ENCODE measurements around the gene ZGRF1. TPM values are rescaled to one million over a fixed set of nuclear protein-coding genes. Genes with fewer than 3 reads are reported as not detected.
"Not testable (repeated sequence)": the region's sequence is repeated elsewhere in the genome, so short reads cannot be mapped to it uniquely, and the experiment has no call there.

ZGRF1 gene
- total RNA-seq, 2 experiments from 2014 or later = 40.0 to 43.0 TPM

DNA sequence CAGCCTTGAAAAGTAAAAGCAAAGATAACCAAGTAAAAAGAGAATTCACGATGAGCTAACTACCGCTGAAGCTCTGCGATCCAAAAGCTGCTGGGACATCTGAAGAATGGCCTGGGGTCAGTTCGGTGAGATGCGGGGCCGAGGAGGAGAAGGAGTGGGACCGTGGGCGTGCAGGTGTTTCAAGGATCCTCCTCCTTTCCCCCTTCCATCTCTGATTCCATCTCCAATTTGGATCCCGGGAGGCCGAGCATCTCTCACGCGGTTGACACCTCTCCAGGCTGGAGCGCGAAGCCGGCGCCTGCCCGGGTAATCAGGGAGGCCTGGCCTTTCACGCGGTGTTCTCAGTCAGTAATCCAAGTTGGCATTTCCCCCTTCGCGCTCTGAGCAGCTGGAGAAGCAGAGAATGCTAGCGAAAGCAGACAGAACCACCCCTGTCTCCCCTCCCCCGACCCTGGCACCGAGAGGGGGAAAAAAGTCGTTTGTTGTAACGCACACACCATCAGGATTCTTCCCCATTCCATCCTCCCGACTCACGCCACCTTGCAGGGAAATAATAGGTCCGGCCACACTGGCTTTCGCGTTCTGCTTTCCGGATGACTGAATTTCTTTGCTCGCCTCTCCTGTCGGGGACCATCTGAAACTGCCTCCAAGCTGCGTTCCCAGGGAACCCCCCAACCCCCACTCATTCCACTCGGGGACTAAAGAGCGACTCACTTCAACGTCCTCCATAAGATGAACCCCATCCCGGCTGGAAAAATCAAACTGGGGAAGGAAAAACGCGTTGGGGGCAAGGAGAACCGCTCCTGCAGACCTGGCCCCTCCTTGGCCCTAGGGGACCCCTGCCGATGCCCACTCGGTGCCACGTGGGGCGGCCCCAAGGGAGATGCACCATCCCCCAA, 127.2 kb downstream of the ZGRF1 start:
- intact Hi-C loops (cut with micrococcal nuclease) = loop anchor here (5.0 kb wide), 1 partner anchor 1887 kb away; the partner anchor contains the start of gene PITX2
- no peak overlapping the region for H3K27ac Mint-ChIP-seq
- peaks cover 74% of the 10 kb centered on the region for H3K27me3 Mint-ChIP-seq (ENCODE audit: low read depth)
- peak; percentile 17 for DNase-seq
- H3K4me3 Mint-ChIP-seq = peak overlapping the region; percentile 39
- H3K4me1 Mint-ChIP-seq (ENCODE audit: low read depth) = peaks cover 30% of the 10 kb centered on the region
- CTCF ChIA-PET = interaction anchor here (0.8 to 1.3 kb wide), 6 partner anchors 9 to 15 kb away, joined by 3 to 4 read pairs (median 3); no protein-coding TSS in a partner anchor
- no peaks in the 10 kb centered on the region for H3K36me3 Mint-ChIP-seq (ENCODE audit: low read depth)
- H3K9me3 Mint-ChIP-seq = no peaks in the 10 kb centered on the region

DNA sequence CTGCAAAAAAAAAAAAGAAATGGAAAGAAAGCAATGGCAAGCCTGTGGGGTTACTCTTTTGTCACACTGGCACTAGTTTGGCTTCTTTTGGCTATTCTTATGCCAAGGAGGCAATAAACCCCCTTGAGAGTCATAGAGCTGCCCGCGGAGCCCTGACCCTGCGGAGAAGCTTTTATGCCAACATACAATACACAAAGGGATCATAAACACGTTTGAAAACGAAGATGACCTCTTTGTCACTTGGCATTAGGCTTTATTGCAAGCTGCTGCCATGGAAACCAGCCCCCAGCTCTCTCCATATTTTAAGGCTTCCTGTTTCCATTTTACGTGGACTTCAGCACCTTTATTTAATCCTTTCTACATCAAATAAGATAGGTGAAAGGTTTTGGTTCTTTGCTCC, 128.4 kb downstream of the ZGRF1 start:
- no peaks in the 10 kb centered on the region for H3K36me3 Mint-ChIP-seq (ENCODE audit: low read depth)
- CTCF ChIA-PET = interaction anchor here (0.7 to 1.3 kb wide), 4 partner anchors 8 to 16 kb away, joined by 3 to 4 read pairs (median 3); no protein-coding TSS in a partner anchor
- intact Hi-C loops (cut with micrococcal nuclease) = no loop called here
- H3K4me3 Mint-ChIP-seq = no peak overlapping the region
- H3K27me3 Mint-ChIP-seq (ENCODE audit: low read depth) = peaks cover 71% of the 10 kb centered on the region
- no peaks in the 10 kb centered on the region for H3K9me3 Mint-ChIP-seq
- H3K27ac Mint-ChIP-seq = no peak overlapping the region
- peaks cover 26% of the 10 kb centered on the region for H3K4me1 Mint-ChIP-seq (ENCODE audit: low read depth)
- no peak for DNase-seq

DNA sequence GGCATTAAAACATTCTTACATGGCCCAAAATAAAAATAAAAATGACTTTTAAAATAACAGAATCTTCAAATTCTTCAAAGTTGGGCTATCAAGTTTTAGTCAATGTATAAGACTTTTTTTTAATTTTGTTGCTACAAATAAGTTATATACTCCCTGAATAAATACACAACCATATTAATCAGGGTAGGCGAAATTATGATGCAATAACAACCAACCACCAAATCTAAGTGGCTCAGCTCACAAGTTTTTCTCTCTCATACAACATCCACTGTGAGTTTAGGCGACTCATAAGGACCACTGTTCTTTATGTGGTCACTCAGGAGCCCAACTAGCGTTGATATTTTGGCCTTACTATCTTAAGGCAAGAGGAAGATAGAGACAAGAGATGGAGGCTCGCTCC, 131.9 kb downstream of the ZGRF1 start:
- no peak overlapping the region for H3K4me3 Mint-ChIP-seq
- intact Hi-C loops (cut with micrococcal nuclease) = no loop called here
- H3K27me3 Mint-ChIP-seq (ENCODE audit: low read depth) = peaks cover 49% of the 10 kb centered on the region
- H3K36me3 Mint-ChIP-seq (ENCODE audit: low read depth) = no peaks in the 10 kb centered on the region
- H3K4me1 Mint-ChIP-seq (ENCODE audit: low read depth) = peaks cover 14% of the 10 kb centered on the region
- CTCF ChIA-PET = interaction anchor here (1.2 kb wide), 1 partner anchor 13 kb away, joined by 5 read pairs; no protein-coding TSS in a partner anchor
- H3K9me3 Mint-ChIP-seq = no peaks in the 10 kb centered on the region
- no peak for DNase-seq
- H3K27ac Mint-ChIP-seq = no peak overlapping the region

DNA sequence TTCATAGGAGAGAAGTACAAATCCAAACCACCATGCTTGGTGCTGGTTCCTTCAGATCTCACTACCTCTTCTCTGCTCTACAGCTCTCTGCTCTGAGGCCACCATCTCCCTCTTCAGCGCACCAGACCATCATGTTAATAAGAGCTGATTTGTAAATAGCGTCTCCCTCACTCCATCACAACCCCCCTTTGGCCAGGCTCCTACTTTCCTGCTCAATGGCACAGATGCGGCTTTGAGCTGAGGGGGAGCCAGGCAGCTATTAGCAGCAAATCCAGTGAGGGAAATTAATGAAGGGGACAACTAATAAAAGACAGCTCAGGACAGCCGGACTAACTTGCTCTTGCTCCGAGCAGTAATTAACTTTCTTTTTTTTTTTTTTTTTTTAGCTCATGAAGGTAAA, 133.8 kb downstream of the ZGRF1 start:
- Mint-ChIP-seq H3K4me3 (no peak overlapping the region), H3K27ac (no peak overlapping the region), H3K36me3 (ENCODE audit: low read depth) (no peaks in the 10 kb centered on the region), H3K27me3 (ENCODE audit: low read depth) (peaks cover 30% of the 10 kb centered on the region), H3K9me3 (no peaks in the 10 kb centered on the region), H3K4me1 (ENCODE audit: low read depth) (no peaks in the 10 kb centered on the region)
- intact Hi-C loops (cut with micrococcal nuclease) = no loop called here
- CTCF ChIA-PET = interaction anchor here (0.6 to 1.5 kb wide), 4 partner anchors 19 to 417 kb away, joined by 3 to 8 read pairs (median 4); no protein-coding TSS in a partner anchor
- DNase-seq = no peak

DNA sequence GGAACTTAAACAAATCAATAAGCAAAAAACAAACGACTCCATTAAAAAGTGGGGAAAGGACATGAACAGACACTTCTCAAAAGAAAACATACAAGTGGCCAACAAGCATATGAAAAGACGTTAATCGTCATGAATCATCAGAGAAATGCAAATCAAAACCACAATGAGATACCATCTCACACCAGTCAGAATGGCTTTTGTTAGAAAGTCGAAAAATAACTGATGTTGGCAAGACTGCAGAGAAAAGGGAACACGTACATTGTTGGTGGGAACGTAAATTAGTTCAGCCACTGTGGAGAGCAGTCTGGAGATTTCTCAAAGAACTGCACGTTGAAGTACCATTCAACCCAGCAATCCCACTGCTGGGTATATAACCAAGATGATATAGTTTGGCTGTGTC, 144.4 kb downstream of the ZGRF1 start:
- Mint-ChIP-seq H3K4me3 (no peak overlapping the region), H3K9me3 (peaks cover 15% of the 10 kb centered on the region), H3K36me3 (ENCODE audit: low read depth) (peaks cover 6% of the 10 kb centered on the region), H3K27me3 (ENCODE audit: low read depth) (peaks cover 12% of the 10 kb centered on the region), H3K27ac (no peak overlapping the region), H3K4me1 (ENCODE audit: low read depth) (no peaks in the 10 kb centered on the region)
- intact Hi-C loops (cut with micrococcal nuclease) = no loop called here
- no peak for DNase-seq
- CTCF ChIA-PET = no interaction called here

DNA sequence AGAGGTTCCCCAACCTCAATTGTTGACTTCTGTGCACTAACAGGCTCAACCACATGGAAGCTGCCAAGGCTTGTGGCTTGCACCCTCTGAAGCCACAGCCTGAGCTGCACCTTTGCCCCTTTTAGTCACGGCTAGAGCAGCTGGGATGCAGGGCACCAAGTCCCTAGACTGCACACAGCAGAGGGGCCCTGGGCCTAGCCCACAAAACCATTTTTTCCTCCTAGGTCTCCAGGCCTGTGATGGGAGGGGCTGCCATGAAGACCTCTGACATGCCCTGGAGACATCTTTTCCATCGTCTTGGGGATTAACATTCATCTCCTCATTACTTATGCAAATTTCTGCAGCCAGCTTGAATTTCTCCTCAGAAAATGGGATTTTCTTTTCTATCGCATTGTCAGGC, 145.9 kb downstream of the ZGRF1 start:
- CTCF ChIA-PET; DNase-seq; H3K4me3 Mint-ChIP-seq; intact Hi-C loops (cut with micrococcal nuclease); H3K4me1 Mint-ChIP-seq (ENCODE audit: low read depth); H3K27ac Mint-ChIP-seq; H3K36me3 Mint-ChIP-seq (ENCODE audit: low read depth): not testable (repeated sequence)
- H3K9me3 Mint-ChIP-seq = peaks cover 15% of the 10 kb centered on the region
- peaks cover 16% of the 10 kb centered on the region for H3K27me3 Mint-ChIP-seq (ENCODE audit: low read depth)

Small RNAs within 50 kb of the gene (microRNA-seq; reads per million reads assigned to microRNA genes)
- 22.5 reads per million, percentile 37 among the genes with 10 or more reads in this experiment for gene MIR302A (ENCODE audit: borderline microRNAs expressed, borderline replicate concordance)
- 7.1 reads per million, percentile 11 among the genes with 10 or more reads in this experiment for gene MIR302B (ENCODE audit: borderline microRNAs expressed, borderline replicate concordance)
- not detected for gene MIR302C (ENCODE audit: borderline microRNAs expressed, borderline replicate concordance)
- 9.3 reads per million, percentile 19 among the genes with 10 or more reads in this experiment for gene MIR302D (ENCODE audit: borderline microRNAs expressed, borderline replicate concordance)
- gene MIR367 (ENCODE audit: borderline microRNAs expressed, borderline replicate concordance) = not detected

Other genes with a start within 250 kb of the ZGRF1 start
- gene NEUROG2, start 120.7 kb downstream of the ZGRF1 start, total RNA-seq = under 1 TPM in 1 of 2 experiments, not detected in 1; 0.14 TPM
- 10 to 100 TPM; 41.5 to 41.9 TPM for gene LARP7, start 234 bp upstream of the ZGRF1 start, total RNA-seq

All from activated naive CD4-positive, alpha-beta T cell treated with anti-CD3 and anti-CD28 coated beads for 36 hours (primary cell).